ENCODE results near the gene FAR2. TPM values are rescaled to one million over a fixed set of nuclear protein-coding genes. Genes with fewer than 3 reads are reported as not detected.
A peak's percentile ranks its signal among the peaks of the same experiment; 100 is the strongest.

The FAR2 gene
- total RNA-seq (10 to 100 TPM; 11.5 to 12.2 TPM), polyA plus RNA-seq (1 to 10 TPM; 1.9 to 8.3 TPM)
- long read RNA-seq, donor 1, transcript FAR2-202 (12 exons, 3,616 nt) = major isoform, 9 of 28 reads
- long read RNA-seq, donor 1, partial matches to known transcripts = 0 of 28 reads
- long read RNA-seq, donor 1, other reads (novel, unspliced or antisense) = 17 of 28 reads
- long read RNA-seq, donor 2, partial matches to known transcripts = 1 of 15 reads
- long read RNA-seq, donor 2, other reads (novel, unspliced or antisense) = 11 of 15 reads

DNA sequence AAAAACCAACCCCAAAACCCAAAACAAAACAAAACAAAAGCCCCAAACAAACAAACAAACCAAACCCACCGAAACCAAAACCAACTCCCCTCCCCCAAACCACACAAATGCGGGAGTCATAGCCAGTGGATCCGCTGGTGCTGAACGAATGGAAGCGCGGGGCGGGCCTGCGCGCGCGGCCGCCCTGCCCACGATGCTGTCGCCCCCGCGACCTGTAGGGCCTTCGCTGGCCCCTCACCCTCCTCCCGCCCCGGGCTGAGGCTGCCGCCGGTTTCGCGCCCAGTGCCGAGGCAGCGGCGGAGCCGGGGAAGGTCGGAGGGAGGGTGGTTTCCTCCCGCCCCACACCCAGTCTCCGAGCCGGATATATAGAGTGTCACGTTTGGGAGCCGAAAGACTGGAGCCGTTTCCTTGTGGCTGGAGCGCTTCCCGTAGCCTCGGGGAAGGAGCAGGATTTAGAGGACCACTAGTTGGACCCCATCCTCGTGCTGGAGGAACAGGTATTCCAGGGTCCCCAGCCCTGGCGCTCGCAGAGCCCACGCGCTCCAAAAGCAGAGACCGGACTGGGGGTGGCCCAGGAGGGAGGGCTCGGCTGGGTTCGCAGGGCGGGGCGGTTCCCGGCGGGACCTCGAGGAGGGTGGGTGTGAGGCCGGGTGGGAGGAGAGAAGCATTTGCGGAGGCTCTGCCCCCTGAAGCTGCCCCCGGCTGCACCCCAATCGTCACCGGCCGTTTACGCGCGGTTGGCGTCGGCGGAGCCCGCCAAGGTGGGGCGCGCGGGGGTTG lies at the start of gene FAR2:
TSS of gene FAR2 (plus strand) at position 368 of the 780 bp plus-strand sequence. CDS start 121,172 bp downstream, outside the sequence.
- Histone ChIP-seq H3K9me3 (ENCODE audit: control insufficient read depth, low read length) (no peaks in the 10 kb centered on the region), H3K4me3 (ENCODE audit: low read length in 2 of 2) (peak within 1 kb of the TSS; percentile 21 to 37), H3K4me1 (ENCODE audit: control insufficient read depth in 1 of 2, insufficient read depth in 2 of 2, low read length in 2 of 2) (no peaks in the 10 kb centered on the region), H3K36me3 (ENCODE audit: control insufficient read depth in 1 of 2, insufficient read depth in 2 of 2, low read length in 1 of 2) (no peaks in the 10 kb centered on the region), H3K27me3 (ENCODE audit: control insufficient read depth in 1 of 2, insufficient read depth in 2 of 2, low read length in 1 of 2) (no peaks in the 10 kb centered on the region), H3K27ac (ENCODE audit: low read depth in 1 of 2, low read length in 2 of 2) (no peak within 1 kb of the TSS)
- ATAC-seq (ENCODE audit: low FRiP score) (peak; percentile 74), DNase-seq (peak; percentile 56 to 81)
- intact Hi-C loops (cut with DNase I) = no loop called here
- 1% methylated on average over 61 to 66 of the region's 66 CpGs for WGBS, 2 donors

DNA sequence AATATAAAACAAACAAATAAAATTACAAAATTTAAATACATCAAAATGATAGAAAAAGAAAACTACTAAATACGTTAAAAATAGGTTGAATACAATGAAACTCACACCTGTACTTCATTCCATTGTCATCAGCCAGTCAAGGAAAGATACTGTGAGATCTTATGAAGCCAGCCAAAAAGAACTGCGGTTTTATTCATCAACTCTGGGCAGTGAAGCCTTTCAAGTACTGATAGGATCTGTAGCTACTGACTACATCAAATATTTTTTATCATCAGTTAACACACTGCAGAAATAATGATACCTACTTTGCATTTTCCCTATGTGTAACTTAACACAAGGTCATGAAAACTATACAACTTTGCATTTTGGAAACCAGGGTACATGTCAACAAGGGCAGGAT lies 46.3 kb upstream of the FAR2 start:
- Histone ChIP-seq H3K27ac (ENCODE audit: low read depth in 1 of 2, low read length in 2 of 2) (no peak overlapping the region), H3K27me3 (ENCODE audit: control insufficient read depth in 1 of 2, insufficient read depth in 2 of 2, low read length in 1 of 2) (no peaks in the 10 kb centered on the region), H3K36me3 (ENCODE audit: control insufficient read depth in 1 of 2, insufficient read depth in 2 of 2, low read length in 1 of 2) (no peaks in the 10 kb centered on the region), H3K4me1 (ENCODE audit: control insufficient read depth in 1 of 2, insufficient read depth in 2 of 2, low read length in 2 of 2) (no peaks in the 10 kb centered on the region), H3K4me3 (ENCODE audit: low read length in 2 of 2) (no peak overlapping the region), H3K9me3 (ENCODE audit: control insufficient read depth, low read length) (peaks cover 3% of the 10 kb centered on the region)
- intact Hi-C loops (cut with DNase I) = no loop called here
- ATAC-seq (ENCODE audit: low FRiP score) (no peak), DNase-seq (no peak)
- WGBS, 2 donors = 44 to 45% methylated on average over 2 of the region's 2 CpGs

DNA sequence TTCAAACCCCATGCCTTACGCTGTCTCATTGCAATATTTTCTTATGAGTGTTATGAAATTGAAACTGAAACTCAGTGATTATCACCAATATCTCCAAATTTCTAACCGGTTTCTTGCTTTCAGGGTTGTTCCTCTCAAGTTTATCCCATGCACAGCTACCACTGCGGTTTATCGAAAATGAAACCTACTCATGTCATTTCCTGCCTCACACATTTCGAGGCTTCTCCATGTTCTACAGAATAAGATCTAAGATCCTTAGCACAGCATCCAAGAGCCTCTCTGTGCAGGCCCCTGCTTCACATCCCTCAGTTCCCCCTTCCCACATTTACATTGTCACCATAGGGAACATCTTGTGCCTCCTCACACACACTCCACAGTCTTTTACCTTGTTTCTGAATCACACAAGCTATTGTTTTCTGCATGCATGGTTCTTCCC lies 45.5 kb upstream of the FAR2 start:
- H3K4me3 ChIP-seq (ENCODE audit: low read length in 2 of 2) = no peak overlapping the region
- intact Hi-C loops (cut with DNase I) = no loop called here
- no peak for ATAC-seq (ENCODE audit: low FRiP score)
- no peak overlapping the region for H3K27ac ChIP-seq (ENCODE audit: low read depth in 1 of 2, low read length in 2 of 2)
- H3K4me1 ChIP-seq (ENCODE audit: control insufficient read depth in 1 of 2, insufficient read depth in 2 of 2, low read length in 2 of 2) = no peaks in the 10 kb centered on the region
- H3K27me3 ChIP-seq (ENCODE audit: control insufficient read depth in 1 of 2, insufficient read depth in 2 of 2, low read length in 1 of 2) = no peaks in the 10 kb centered on the region
- no peak for DNase-seq
- no peaks in the 10 kb centered on the region for H3K36me3 ChIP-seq (ENCODE audit: control insufficient read depth in 1 of 2, insufficient read depth in 2 of 2, low read length in 1 of 2)
- 88 to 89% methylated on average over 5 of the region's 5 CpGs for WGBS, 2 donors
- peaks cover 2% of the 10 kb centered on the region for H3K9me3 ChIP-seq (ENCODE audit: control insufficient read depth, low read length)

DNA sequence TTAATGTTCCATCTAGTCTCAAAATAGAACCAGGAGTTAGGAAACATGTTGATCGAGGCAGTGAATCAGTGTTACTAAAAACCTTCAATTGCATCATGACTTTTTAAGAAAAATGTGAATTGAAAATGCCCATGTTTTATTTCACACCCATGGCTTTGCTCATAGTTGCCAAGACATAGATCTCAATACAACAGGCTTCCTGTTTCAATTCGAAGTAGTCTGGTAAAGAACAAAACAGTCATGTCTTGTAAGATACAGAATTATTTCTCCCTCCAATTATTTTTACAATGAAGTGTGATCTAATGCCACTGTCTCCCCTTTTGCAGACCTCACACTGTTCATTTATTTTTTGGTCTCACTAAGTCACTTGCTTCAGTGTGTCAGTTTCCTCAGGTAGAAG lies 44.6 kb upstream of the FAR2 start:
- no peak for ATAC-seq (ENCODE audit: low FRiP score)
- H3K4me1 ChIP-seq (ENCODE audit: control insufficient read depth in 1 of 2, insufficient read depth in 2 of 2, low read length in 2 of 2) = no peaks in the 10 kb centered on the region
- no peaks in the 10 kb centered on the region for H3K36me3 ChIP-seq (ENCODE audit: control insufficient read depth in 1 of 2, insufficient read depth in 2 of 2, low read length in 1 of 2)
- no peak overlapping the region for H3K4me3 ChIP-seq (ENCODE audit: low read length in 2 of 2)
- peaks cover 1% of the 10 kb centered on the region for H3K9me3 ChIP-seq (ENCODE audit: control insufficient read depth, low read length)
- H3K27ac ChIP-seq (ENCODE audit: low read depth in 1 of 2, low read length in 2 of 2) = no peak overlapping the region
- intact Hi-C loops (cut with DNase I) = no loop called here
- WGBS, 2 donors = 52 to 61% methylated on average over 2 of the region's 2 CpGs
- no peaks in the 10 kb centered on the region for H3K27me3 ChIP-seq (ENCODE audit: control insufficient read depth in 1 of 2, insufficient read depth in 2 of 2, low read length in 1 of 2)
- DNase-seq = no peak

DNA sequence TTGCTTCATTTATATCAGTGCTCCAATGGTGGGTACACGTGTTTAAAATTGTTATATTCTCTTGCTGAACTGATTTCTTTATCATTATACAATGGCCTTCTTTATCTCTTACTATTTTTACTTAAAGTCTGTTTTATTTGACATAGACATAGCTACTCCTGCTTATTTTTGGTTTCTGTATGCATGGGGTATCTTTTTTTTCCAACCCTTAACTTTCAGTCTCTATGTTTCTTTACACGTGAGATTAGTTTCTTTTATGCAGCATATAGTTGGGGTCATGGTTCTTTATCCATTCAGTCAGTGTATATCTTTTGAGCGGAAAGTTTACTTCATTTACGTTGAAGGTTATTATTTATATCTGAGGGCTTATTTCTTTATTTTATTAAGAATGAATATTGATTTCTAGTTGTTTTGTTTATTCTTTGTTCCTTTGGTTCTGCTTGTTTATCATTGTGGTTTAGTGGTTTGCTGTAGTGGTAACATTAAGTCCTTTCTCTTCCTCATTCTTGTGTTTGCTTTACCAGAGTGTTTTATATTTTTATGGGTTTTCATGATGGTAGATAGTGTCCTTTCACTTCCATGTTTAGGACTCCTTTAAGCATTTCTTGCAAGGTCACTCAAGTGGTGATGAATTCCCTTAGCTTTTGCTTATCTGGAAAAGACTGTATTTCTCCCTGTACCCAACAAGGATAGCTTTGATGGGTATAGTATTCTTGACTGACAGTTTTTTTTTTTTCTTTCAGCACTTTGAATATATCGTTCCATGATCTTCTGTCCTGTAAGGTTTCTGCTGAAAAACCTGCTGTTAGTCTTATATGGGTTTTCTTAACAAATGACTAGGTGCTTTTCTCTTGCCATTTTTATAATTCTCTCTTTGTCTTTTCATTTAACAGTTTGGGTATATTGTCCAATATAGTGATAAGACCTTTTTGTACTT lies 38.3 kb upstream of the FAR2 start:
- no peak for ATAC-seq (ENCODE audit: low FRiP score)
- intact Hi-C loops (cut with DNase I) = no loop called here
- no peaks in the 10 kb centered on the region for H3K27me3 ChIP-seq (ENCODE audit: control insufficient read depth in 1 of 2, insufficient read depth in 2 of 2, low read length in 1 of 2)
- H3K27ac ChIP-seq (ENCODE audit: low read depth in 1 of 2, low read length in 2 of 2) = no peak overlapping the region
- no peak for DNase-seq
- H3K36me3 ChIP-seq (ENCODE audit: control insufficient read depth in 1 of 2, insufficient read depth in 2 of 2, low read length in 1 of 2) = no peaks in the 10 kb centered on the region
- no peak overlapping the region for H3K4me3 ChIP-seq (ENCODE audit: low read length in 2 of 2)
- 59 to 76% methylated on average over 5 of the region's 5 CpGs for WGBS, 2 donors
- peaks cover 1% of the 10 kb centered on the region for H3K9me3 ChIP-seq (ENCODE audit: control insufficient read depth, low read length)
- no peaks in the 10 kb centered on the region for H3K4me1 ChIP-seq (ENCODE audit: control insufficient read depth in 1 of 2, insufficient read depth in 2 of 2, low read length in 2 of 2)

DNA sequence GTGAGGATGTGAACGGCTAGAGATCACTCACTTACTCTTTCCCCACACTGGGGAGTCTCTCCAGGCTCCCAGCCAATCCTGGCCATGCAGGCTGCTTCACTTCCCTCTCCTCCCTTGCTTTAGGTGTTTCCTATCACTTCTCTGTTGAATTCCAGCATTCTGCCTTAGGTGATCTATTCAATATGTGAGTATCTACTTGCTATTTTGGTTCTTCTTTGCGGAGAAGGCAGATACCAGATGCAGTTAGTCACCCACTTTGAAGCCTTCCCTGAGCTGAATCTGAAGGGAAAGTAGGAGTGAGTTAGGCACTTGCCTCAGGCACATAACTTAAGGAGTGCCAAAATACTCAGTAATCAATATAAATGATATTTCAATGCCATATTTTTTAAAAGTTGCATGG lies 36.0 kb upstream of the FAR2 start:
- Histone ChIP-seq H3K36me3 (ENCODE audit: control insufficient read depth in 1 of 2, insufficient read depth in 2 of 2, low read length in 1 of 2) (no peaks in the 10 kb centered on the region), H3K4me3 (ENCODE audit: low read length in 2 of 2) (no peak overlapping the region), H3K4me1 (ENCODE audit: control insufficient read depth in 1 of 2, insufficient read depth in 2 of 2, low read length in 2 of 2) (no peaks in the 10 kb centered on the region), H3K27ac (ENCODE audit: low read depth in 1 of 2, low read length in 2 of 2) (no peak overlapping the region), H3K27me3 (ENCODE audit: control insufficient read depth in 1 of 2, insufficient read depth in 2 of 2, low read length in 1 of 2) (no peaks in the 10 kb centered on the region), H3K9me3 (ENCODE audit: control insufficient read depth, low read length) (no peaks in the 10 kb centered on the region)
- WGBS, 2 donors = 83 to 84% methylated on average over 2 of the region's 2 CpGs
- intact Hi-C loops (cut with DNase I) = no loop called here
- ATAC-seq (ENCODE audit: low FRiP score) (no peak), DNase-seq (no peak)

DNA sequence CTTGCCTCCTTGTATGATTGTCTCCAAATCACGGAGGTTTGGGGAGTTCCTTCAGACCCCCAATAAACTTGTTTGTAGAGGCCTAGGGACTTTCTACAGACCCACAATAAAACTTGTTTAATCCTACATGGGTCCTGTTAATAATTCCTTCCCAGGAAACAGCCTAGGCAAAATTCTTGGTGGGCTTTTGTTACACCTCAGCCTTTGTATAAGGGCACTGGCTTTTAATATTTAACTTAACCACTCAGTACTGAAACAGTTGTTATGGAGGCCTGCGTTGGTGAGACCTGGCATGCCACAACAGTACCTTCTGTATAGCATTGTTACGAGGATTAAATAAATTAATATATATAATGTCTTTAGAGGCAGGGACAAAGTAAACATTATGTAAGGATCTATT lies 32.7 kb upstream of the FAR2 start:
- intact Hi-C loops (cut with DNase I) = no loop called here
- no peaks in the 10 kb centered on the region for H3K27me3 ChIP-seq (ENCODE audit: control insufficient read depth in 1 of 2, insufficient read depth in 2 of 2, low read length in 1 of 2)
- no peak overlapping the region for H3K27ac ChIP-seq (ENCODE audit: low read depth in 1 of 2, low read length in 2 of 2)
- H3K36me3 ChIP-seq (ENCODE audit: control insufficient read depth in 1 of 2, insufficient read depth in 2 of 2, low read length in 1 of 2) = no peaks in the 10 kb centered on the region
- H3K4me3 ChIP-seq (ENCODE audit: low read length in 2 of 2) = no peak overlapping the region
- no peak for DNase-seq
- ATAC-seq (ENCODE audit: low FRiP score) = no peak
- H3K9me3 ChIP-seq (ENCODE audit: control insufficient read depth, low read length) = no peaks in the 10 kb centered on the region
- H3K4me1 ChIP-seq (ENCODE audit: control insufficient read depth in 1 of 2, insufficient read depth in 2 of 2, low read length in 2 of 2) = no peaks in the 10 kb centered on the region
- WGBS, 2 donors = 86 to 89% methylated on average over 3 of the region's 3 CpGs

DNA sequence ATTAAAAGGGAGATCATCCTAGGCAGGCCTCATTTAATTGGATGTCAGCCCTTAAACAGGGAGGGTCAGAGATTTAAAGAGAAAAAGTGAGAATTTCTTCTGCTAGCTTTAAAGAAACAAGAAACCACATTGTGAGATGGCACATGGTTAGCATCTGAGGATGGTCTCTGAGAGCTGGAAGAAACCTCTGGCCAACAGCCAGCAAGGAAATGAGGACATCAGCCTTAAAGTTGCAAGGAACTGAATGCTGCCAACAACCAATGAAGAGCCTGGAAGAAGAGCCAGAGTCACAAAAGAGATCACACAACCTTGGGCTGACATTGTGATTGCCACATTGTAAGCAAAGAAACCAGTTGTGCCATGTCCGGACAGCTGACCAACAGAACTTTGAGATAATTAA lies 17.5 kb upstream of the FAR2 start:
- 97 to 99% methylated on average over 1 of the region's 1 CpG for WGBS, 2 donors

More for the DNA sequence above, 17.5 kb upstream of the FAR2 start:
- no peak for ATAC-seq (ENCODE audit: low FRiP score)
- H3K27me3 ChIP-seq (ENCODE audit: control insufficient read depth in 1 of 2, insufficient read depth in 2 of 2, low read length in 1 of 2) = no peaks in the 10 kb centered on the region
- no peaks in the 10 kb centered on the region for H3K36me3 ChIP-seq (ENCODE audit: control insufficient read depth in 1 of 2, insufficient read depth in 2 of 2, low read length in 1 of 2)
- H3K4me3 ChIP-seq (ENCODE audit: low read length in 2 of 2) = no peak overlapping the region
- intact Hi-C loops (cut with DNase I) = no loop called here
- no peak overlapping the region for H3K27ac ChIP-seq (ENCODE audit: low read depth in 1 of 2, low read length in 2 of 2)
- no peaks in the 10 kb centered on the region for H3K9me3 ChIP-seq (ENCODE audit: control insufficient read depth, low read length)
- no peaks in the 10 kb centered on the region for H3K4me1 ChIP-seq (ENCODE audit: control insufficient read depth in 1 of 2, insufficient read depth in 2 of 2, low read length in 2 of 2)
- DNase-seq = peak in 1 of 2 donors; percentile 45
